ENCODE data around the gene SLC16A7. TPM values are rescaled to one million over a fixed set of nuclear protein-coding genes. Genes with fewer than 3 reads are reported as not detected.

SLC16A7 gene
- polyA plus RNA-seq, 1 of the 3 experiments (the other 2 are of a cell fraction) = not detected

GRCh38 chr12:59636945-59637691, 41.3 kb downstream of the SLC16A7 start:
- TF ChIP-seq JUND (IDR thresholded peaks at IDR 0.05) = no peak
- TF ChIP-seq GABPA (IDR thresholded peaks at IDR 0.05; ENCODE audit: low read depth) = no peak
- TF ChIP-seq FOXJ3 (CRISPR knock-in tag; IDR thresholded peaks at IDR 0.05) = no peak
- TF ChIP-seq EZH2phosphoT487 (IDR thresholded peaks at IDR 0.05; ENCODE audit: borderline replicate concordance, low read depth) = no peak
- TF ChIP-seq ELF1 (IDR thresholded peaks at IDR 0.05) = no peak
- no peaks in the 10 kb centered on the region for H3F3A ChIP-seq (replicated peaks; ENCODE audit: insufficient read depth)
- H3K4me2 ChIP-seq = no peak overlapping the region
- H3K27me3 ChIP-seq (ENCODE audit: insufficient read depth) = no peaks in the 10 kb centered on the region
- H2AFZ ChIP-seq (ENCODE audit: low read depth) = no peak overlapping the region
- 4% methylated on average over 5 of the region's 5 CpGs for WGBS (ENCODE audit: low lambda C conversion rate)
- H3K9ac ChIP-seq = no peak overlapping the region
- H3K27ac ChIP-seq (ENCODE audit: low read depth in 2 of 2, low read length in 1 of 2) = no peak overlapping the region
- no peak overlapping the region for H3K4me3 ChIP-seq (ENCODE audit: low read depth in 2 of 2, low read length in 1 of 2)
- ChIA-PET POLR2A (no interaction called here), CTCF (no interaction called here)
- no peaks in the 10 kb centered on the region for H3K36me3 ChIP-seq (replicated peaks in 1 of 2; ENCODE audit: control insufficient read depth in 1 of 2, insufficient read depth in 2 of 2, low read length in 1 of 2)
- no peaks in the 10 kb centered on the region for H3K9me3 ChIP-seq
- H4K20me1 ChIP-seq (ENCODE audit: insufficient read depth) = no peaks in the 10 kb centered on the region
- no peaks in the 10 kb centered on the region for H3K79me2 ChIP-seq (ENCODE audit: insufficient read depth)
- H3K4me1 ChIP-seq (ENCODE audit: control insufficient read depth in 1 of 2, insufficient read depth in 2 of 2, low read depth in 1 of 2, low read length in 1 of 2) = no peaks in the 10 kb centered on the region
- H3K9me2 ChIP-seq = no peaks in the 10 kb centered on the region
- no peak for DNase-seq

GRCh38 chr12:59637692-59638070, 41.9 kb downstream of the SLC16A7 start:
- no peak for TF ChIP-seq NRF1 (IDR thresholded peaks at IDR 0.05; ENCODE audit: low read depth, low read length)
- ChIA-PET POLR2A (no interaction called here), CTCF (no interaction called here)
- H2AFZ ChIP-seq (ENCODE audit: low read depth) = no peak overlapping the region
- H3K27ac ChIP-seq (ENCODE audit: low read depth in 2 of 2, low read length in 1 of 2) = no peak overlapping the region
- no peaks in the 10 kb centered on the region for H3K9me3 ChIP-seq
- H3K27me3 ChIP-seq (ENCODE audit: insufficient read depth) = no peaks in the 10 kb centered on the region
- no peak overlapping the region for H3K9ac ChIP-seq
- no peak overlapping the region for H3K4me3 ChIP-seq (ENCODE audit: low read depth in 2 of 2, low read length in 1 of 2)
- H3K4me2 ChIP-seq = no peak overlapping the region
- no peaks in the 10 kb centered on the region for H3K79me2 ChIP-seq (ENCODE audit: insufficient read depth)
- no peaks in the 10 kb centered on the region for H3F3A ChIP-seq (replicated peaks; ENCODE audit: insufficient read depth)
- DNase-seq = no peak
- H4K20me1 ChIP-seq (ENCODE audit: insufficient read depth) = no peaks in the 10 kb centered on the region
- no peaks in the 10 kb centered on the region for H3K4me1 ChIP-seq (ENCODE audit: control insufficient read depth in 1 of 2, insufficient read depth in 2 of 2, low read depth in 1 of 2, low read length in 1 of 2)
- H3K9me2 ChIP-seq = no peaks in the 10 kb centered on the region
- H3K36me3 ChIP-seq (replicated peaks in 1 of 2; ENCODE audit: control insufficient read depth in 1 of 2, insufficient read depth in 2 of 2, low read length in 1 of 2) = no peaks in the 10 kb centered on the region

GRCh38 chr12:59643550-59643949, 47.7 kb downstream of the SLC16A7 start:
- Histone ChIP-seq H2AFZ (ENCODE audit: low read depth) (no peak overlapping the region), H3F3A (replicated peaks; ENCODE audit: insufficient read depth) (no peaks in the 10 kb centered on the region), H3K9me2 (no peaks in the 10 kb centered on the region), H3K9me3 (no peaks in the 10 kb centered on the region), H3K4me1 (ENCODE audit: control insufficient read depth in 1 of 2, insufficient read depth in 2 of 2, low read depth in 1 of 2, low read length in 1 of 2) (no peaks in the 10 kb centered on the region), H3K79me2 (ENCODE audit: insufficient read depth) (no peaks in the 10 kb centered on the region), H3K4me2 (no peak overlapping the region), H3K27ac (ENCODE audit: low read depth in 2 of 2, low read length in 1 of 2) (no peak overlapping the region), H4K20me1 (ENCODE audit: insufficient read depth) (no peaks in the 10 kb centered on the region), H3K36me3 (replicated peaks in 1 of 2; ENCODE audit: control insufficient read depth in 1 of 2, insufficient read depth in 2 of 2, low read length in 1 of 2) (no peaks in the 10 kb centered on the region), H3K9ac (no peak overlapping the region), H3K27me3 (ENCODE audit: insufficient read depth) (no peaks in the 10 kb centered on the region), H3K4me3 (ENCODE audit: low read depth in 2 of 2, low read length in 1 of 2) (no peak overlapping the region)
- ChIA-PET POLR2A (no interaction called here), CTCF (no interaction called here)
- WGBS (ENCODE audit: low lambda C conversion rate) = 12% methylated on average over 3 of the region's 3 CpGs
- no peak for TF ChIP-seq ELF1 (IDR thresholded peaks at IDR 0.05)
- TF ChIP-seq MAX (IDR thresholded peaks at IDR 0.05; ENCODE audit: low read depth) = no peak
- TF ChIP-seq SMC3 (IDR thresholded peaks at IDR 0.05; ENCODE audit: low read depth, low read length) = no peak
- TF ChIP-seq GATA2 (CRISPR knock-in tag; IDR thresholded peaks at IDR 0.05) = no peak
- no peak for TF ChIP-seq RAD21 (IDR thresholded peaks at IDR 0.05; ENCODE audit: low read length)
- TF ChIP-seq NFIC (IDR thresholded peaks at IDR 0.05; ENCODE audit: borderline replicate concordance) = no peak
- DNase-seq = no peak

All from SK-N-SH (cell line).